Transverse colon (tissue), 4 donors: ENCODE results near the gene PYM1. TPM values are rescaled to one million over a fixed set of nuclear protein-coding genes. Genes with fewer than 3 reads are reported as not detected.

ENCODE experiments used
- DNase-seq: peaks from one replicate; pipeline ENCODE4 v3.0.0-alpha.2; 2019
- H3K27ac ChIP-seq, 4 donors: fragments of 200-600 bp; sonication (generic); 2 replicates each; pipeline ENCODE4 v1.5.1; 2016 to 2018; ENCODE audit warnings: inconsistent platforms in 4 of 4
- H3K27me3 ChIP-seq: fragments of 200-600 bp; sonication (generic); 2 replicates; pipeline ENCODE4 v1.5.1; 2017; ENCODE audit warnings: inconsistent platforms
- H3K36me3 ChIP-seq, 4 donors: fragments of 200-600 bp; sonication (generic); 2 replicates each; pipeline ENCODE4 v1.5.1; 2017 to 2019; ENCODE audit warnings: inconsistent platforms in 4 of 4
- H3K4me1 ChIP-seq, 4 donors: fragments of 200-600 bp; sonication (generic); 2 replicates each; pipeline ENCODE4 v1.5.1; 2017 to 2020; ENCODE audit warnings: inconsistent platforms in 4 of 4
- H3K4me3 ChIP-seq, 4 donors: fragments of 200-600 bp; sonication (generic); 1 replicate in 1 of 4; 2 replicates in 3 of 4; pipeline versions ENCODE4 v1.5.1 to v1.6.1; 2017 to 2019; ENCODE audit warnings: inconsistent platforms in 4 of 4
- H3K9me3 ChIP-seq, 2 donors: fragments of 200-600 bp; sonication (generic); 2 replicates each; pipeline ENCODE4 v1.5.1; 2017 to 2019; ENCODE audit warnings: inconsistent platforms in 2 of 2
- EP300 ChIP-seq: sonication (generic); formaldehyde crosslinking; IDR thresholded peaks from one replicate; pipeline ENCODE4 v1.6.1; 2017; ENCODE audit warnings: antibody characterized with exemption, low read depth
- POLR2A ChIP-seq: fragments of 450-650 bp; IDR thresholded peaks from one replicate; pipeline ENCODE4 v1.6.1; 2016; ENCODE audit warnings: antibody characterized with exemption, mild to moderate bottlenecking, moderate library complexity
- POLR2AphosphoS5 ChIP-seq, 3 donors: sonication (generic); formaldehyde crosslinking; IDR thresholded peaks; one replicate each; pipeline ENCODE4 v1.6.1; 2016; ENCODE audit warnings: antibody characterized with exemption in 3 of 3
- WGBS, 2 donors: methylation state at CpG; one replicate each; pipeline ENCODE4 v1.1.5; 2018; ENCODE audit warnings: low coverage in 1 of 2; 5-methylcytosine and 5-hydroxymethylcytosine counted together
- in situ Hi-C, 4 donors: fragments of 200-750 bp; cut with MboI; loops; one replicate each; pipeline versions ENCODE4 v1.15.0 to v1.15.1; 2017; ENCODE audit warnings: low sequenced_read_pairs in 3 of 4, low pct_ligation_motif_present in 1 of 4, low pct_unique_long_range_greater_than_20kb in 1 of 4
- intact Hi-C: fragments of 100-400 bp; cut with DNase I; formaldehyde crosslinking; loops from one replicate; pipeline ENCODE4 v1.15.1; 2023; ENCODE audit warnings: low total_unique reads
- total RNA-seq, 4 donors: library from RNA; depleted of rRNA; stranded (reverse); fragments of >200 nt; gene quantifications; one replicate each; pipeline ENCODE4 v1.1.0, GENCODE V29; 2016
- TF ChIP-seq, protein P1 (sequence below), 5 experiments: fragments of 200-600 bp in 3 of 5; fragments of 450-650 bp in 2 of 5; sonication (generic) in 3 of 5; IDR thresholded peaks; 1 replicate in 2 of 5; 2 replicates in 3 of 5; pipeline ENCODE4 v1.5.1; 2016 to 2017; ENCODE audit warnings: antibody characterized with exemption in 5 of 5, inconsistent platforms in 3 of 5, mild to moderate bottlenecking in 2 of 5, moderate library complexity in 1 of 5

Gene PYM1
- total RNA-seq, 4 donors from 2014 or later = 35.2 to 56.4 (median 47.8) TPM

DNA sequence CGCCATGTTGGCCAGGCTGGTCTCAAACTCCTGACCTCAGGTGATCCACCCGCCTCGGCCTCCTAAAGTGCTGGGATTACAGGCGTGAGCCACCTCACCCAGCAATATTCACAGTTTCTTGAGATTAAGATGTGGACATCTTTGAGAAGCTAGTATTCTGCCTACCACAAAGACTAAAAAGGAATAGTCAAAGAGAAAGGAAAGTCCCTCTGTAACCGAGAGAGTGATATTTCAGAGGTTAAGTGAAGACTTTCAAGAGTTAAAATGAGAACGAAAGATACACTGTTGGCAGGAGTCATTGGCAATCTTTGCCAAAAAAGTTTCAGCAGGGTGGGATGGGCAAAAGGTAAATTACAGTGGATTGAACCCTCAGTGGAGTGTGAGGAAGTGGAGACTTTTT, 18.9 kb upstream of the PYM1 start:
- Histone ChIP-seq H3K9me3 (no peaks in the 10 kb centered on the region), H3K36me3 (peaks cover 0 to 28% (median 8%) of the 10 kb centered on the region in 4 donors), H3K27ac (no peak overlapping the region), H3K4me3 (no peak overlapping the region), H3K4me1 (no peaks in the 10 kb centered on the region), H3K27me3 (no peaks in the 10 kb centered on the region)
- DNase-seq = no peak
- in situ Hi-C loops = loop anchor here in 3 of 4 donors (10.0 to 25.0 kb wide), 2 partner anchors 132 to 134 kb away; partner anchors contain the start of genes ORMDL2 (in 3 of the 3) and SARNP (in 3 of the 3)
- no peak for TF ChIP-seq POLR2AphosphoS5 (IDR thresholded peaks at IDR 0.05)
- TF ChIP-seq, protein P1, sequence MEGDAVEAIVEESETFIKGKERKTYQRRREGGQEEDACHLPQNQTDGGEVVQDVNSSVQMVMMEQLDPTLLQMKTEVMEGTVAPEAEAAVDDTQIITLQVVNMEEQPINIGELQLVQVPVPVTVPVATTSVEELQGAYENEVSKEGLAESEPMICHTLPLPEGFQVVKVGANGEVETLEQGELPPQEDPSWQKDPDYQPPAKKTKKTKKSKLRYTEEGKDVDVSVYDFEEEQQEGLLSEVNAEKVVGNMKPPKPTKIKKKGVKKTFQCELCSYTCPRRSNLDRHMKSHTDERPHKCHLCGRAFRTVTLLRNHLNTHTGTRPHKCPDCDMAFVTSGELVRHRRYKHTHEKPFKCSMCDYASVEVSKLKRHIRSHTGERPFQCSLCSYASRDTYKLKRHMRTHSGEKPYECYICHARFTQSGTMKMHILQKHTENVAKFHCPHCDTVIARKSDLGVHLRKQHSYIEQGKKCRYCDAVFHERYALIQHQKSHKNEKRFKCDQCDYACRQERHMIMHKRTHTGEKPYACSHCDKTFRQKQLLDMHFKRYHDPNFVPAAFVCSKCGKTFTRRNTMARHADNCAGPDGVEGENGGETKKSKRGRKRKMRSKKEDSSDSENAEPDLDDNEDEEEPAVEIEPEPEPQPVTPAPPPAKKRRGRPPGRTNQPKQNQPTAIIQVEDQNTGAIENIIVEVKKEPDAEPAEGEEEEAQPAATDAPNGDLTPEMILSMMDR (IDR thresholded peaks at IDR 0.05) = no peak
- no peak for TF ChIP-seq EP300
- no peak for TF ChIP-seq POLR2A
- intact Hi-C loops = no loop called here
- 73 to 92% methylated on average over 6 of the region's 6 CpGs for WGBS, 2 donors

DNA sequence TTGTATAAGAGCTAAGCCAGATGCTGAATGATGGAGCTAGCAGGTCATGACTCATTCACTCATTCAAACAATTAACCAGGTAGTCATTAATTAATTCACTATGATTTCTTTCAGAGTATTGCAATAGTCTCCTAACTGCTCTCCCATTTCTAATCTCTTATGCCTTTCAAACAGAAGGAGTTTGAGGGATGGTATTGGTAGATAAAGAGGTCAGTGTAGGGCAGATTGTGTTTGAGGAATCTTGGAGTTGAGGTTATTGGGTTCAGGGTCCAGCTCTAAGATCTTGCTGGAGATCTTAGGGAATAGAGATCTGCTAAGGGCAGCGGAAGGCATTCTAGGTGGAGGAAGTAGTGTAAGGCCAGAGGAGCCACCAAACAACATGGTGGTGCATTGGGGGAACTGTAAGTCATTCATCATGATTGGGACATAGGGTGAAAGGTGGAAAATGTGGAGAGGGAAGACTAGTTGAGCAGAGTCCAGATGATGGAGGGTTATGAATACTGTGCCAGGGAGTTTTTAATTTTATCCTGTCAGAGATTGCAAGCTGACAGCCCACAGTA, 15.0 kb upstream of the PYM1 start:
- in situ Hi-C loops (loop anchor here in 3 of 4 donors (10.0 to 25.0 kb wide), 2 partner anchors 128 to 130 kb away; partner anchors contain the start of genes ORMDL2 (in 3 of the 3) and SARNP (in 3 of the 3)), intact Hi-C loops (no loop called here)
- 95 to 100% methylated on average over 1 of the region's 1 CpG for WGBS, 2 donors
- Histone ChIP-seq H3K4me1 (peaks cover 0 to 10% (median 7%) of the 10 kb centered on the region in 4 donors), H3K36me3 (peaks cover 0 to 23% (median 4%) of the 10 kb centered on the region in 4 donors), H3K4me3 (no peak overlapping the region), H3K27me3 (no peaks in the 10 kb centered on the region), H3K9me3 (no peaks in the 10 kb centered on the region), H3K27ac (no peak overlapping the region)
- no peak for DNase-seq
- TF ChIP-seq EP300 = no peak
- TF ChIP-seq, protein P1 (IDR thresholded peaks at IDR 0.05) = no peak
- no peak for TF ChIP-seq POLR2AphosphoS5 (IDR thresholded peaks at IDR 0.05)
- TF ChIP-seq POLR2A = no peak

DNA sequence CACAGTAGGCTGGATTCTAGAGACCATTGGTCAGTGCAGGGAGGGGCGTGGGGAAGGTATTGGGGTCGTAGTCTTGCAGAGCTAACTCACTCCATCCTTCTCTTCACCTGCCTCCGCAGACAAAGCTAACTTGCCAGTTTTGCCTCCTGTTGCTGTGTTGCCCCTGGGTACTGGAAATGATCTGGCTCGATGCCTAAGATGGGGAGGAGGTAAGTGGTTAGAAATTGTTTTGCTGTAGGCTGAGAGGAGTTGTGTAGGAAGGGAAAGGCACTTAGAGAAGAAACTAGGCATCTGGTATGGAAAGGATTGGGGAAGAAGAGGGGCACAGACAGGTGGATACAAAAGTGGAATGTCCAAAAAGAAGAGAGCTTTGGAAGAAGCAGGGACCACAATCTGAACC, 14.4 kb upstream of the PYM1 start:
- intact Hi-C loops = no loop called here

More for the DNA sequence above, 14.4 kb upstream of the PYM1 start:
- H3K9me3 ChIP-seq = no peaks in the 10 kb centered on the region
- WGBS, 2 donors = 83 to 90% methylated on average over 1 to 4 of the region's 4 CpGs
- no peak overlapping the region for H3K4me3 ChIP-seq
- peaks cover 0 to 23% (median 4%) of the 10 kb centered on the region in 4 donors for H3K36me3 ChIP-seq
- H3K4me1 ChIP-seq = peaks cover 0 to 10% (median 7%) of the 10 kb centered on the region in 4 donors
- H3K27ac ChIP-seq = no peak overlapping the region
- in situ Hi-C loops = loop anchor here in 3 of 4 donors (10.0 to 25.0 kb wide), 2 partner anchors 127 to 130 kb away; partner anchors contain the start of genes ORMDL2 (in 3 of the 3) and SARNP (in 3 of the 3)
- TF ChIP-seq, protein P1 (IDR thresholded peaks at IDR 0.05) = no peak
- TF ChIP-seq POLR2AphosphoS5 (IDR thresholded peaks at IDR 0.05) = no peak
- TF ChIP-seq POLR2A = no peak
- TF ChIP-seq EP300 = no peak
- no peak for DNase-seq
- H3K27me3 ChIP-seq = no peaks in the 10 kb centered on the region
